ENCODE data around the gene ADARB1. TPM values are rescaled to one million over a fixed set of nuclear protein-coding genes. Genes with fewer than 3 reads are reported as not detected.

Gene ADARB1
- polyA plus RNA-seq, 3 donors: 0.40 to 2.6 (median 1.0) TPM

DNA sequence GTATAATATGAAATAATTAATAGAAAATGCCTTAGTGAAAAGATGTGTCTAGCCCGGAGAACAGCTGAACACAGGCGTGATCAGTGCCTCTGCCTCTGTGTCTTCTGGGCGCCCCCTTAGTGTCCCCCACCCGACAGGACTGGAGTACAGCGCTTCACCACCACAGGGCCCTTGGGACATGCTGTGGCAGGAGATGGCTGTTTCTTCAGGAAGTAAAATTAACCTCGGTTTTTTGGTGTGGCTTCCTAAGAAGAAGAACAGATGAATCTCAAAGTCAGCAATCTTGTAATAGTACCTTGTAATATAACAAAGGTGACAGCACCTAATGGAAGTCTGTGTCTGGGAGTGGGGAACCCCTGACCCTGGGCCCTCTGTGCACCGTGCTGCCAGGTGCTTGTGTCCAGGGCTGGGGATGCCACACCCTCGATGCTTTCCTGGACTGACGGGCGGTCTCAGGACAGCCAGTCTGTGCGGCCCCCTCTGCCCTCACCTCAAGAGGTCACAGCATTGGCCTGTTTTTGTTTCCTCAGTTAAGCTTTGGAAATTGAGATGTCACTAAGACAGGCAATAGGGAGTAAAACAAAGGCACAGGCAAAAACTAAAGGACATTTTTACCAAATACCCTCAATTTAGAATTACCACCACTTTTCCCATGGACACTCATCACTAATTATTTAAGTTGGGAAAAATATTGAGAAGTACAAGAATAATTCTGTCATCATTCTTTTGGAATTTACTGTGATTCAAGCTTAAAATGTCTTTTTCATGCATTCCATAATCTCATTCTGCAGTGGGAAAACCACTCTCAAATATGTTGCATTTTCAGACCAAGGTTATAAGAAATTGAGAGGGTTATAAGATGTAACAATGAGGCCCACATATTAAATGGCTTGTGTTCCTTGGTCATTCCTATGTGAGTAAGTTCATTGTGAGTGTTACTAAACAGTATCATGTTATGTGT is 79.3 kb downstream of the ADARB1 start:
- 26% methylated on average over 7 of the region's 11 CpGs for WGBS (ENCODE audit: insufficient coverage)
- Histone ChIP-seq H3K9me3 (replicated peaks in 1 of 2; ENCODE audit: control insufficient read depth in 1 of 2, insufficient read depth in 1 of 2, low read length in 2 of 2) (peaks cover 0 to 7% of the 10 kb centered on the region in 2 donors), H3K4me2 (replicated peaks; ENCODE audit: extremely low read depth, low read length, poor library complexity, severe bottlenecking) (no peak overlapping the region), H3K4me1 (ENCODE audit: control insufficient read depth in 1 of 2, insufficient read depth in 2 of 2, low read length in 2 of 2) (peaks cover 20 to 29% of the 10 kb centered on the region in 2 donors), H3K36me3 (replicated peaks in 1 of 2; ENCODE audit: control insufficient read depth in 1 of 2, insufficient read depth in 2 of 2, low read length in 2 of 2) (no peaks in the 10 kb centered on the region), H4K20me1 (ENCODE audit: insufficient read depth, low read length) (no peaks in the 10 kb centered on the region), H3K27ac (ENCODE audit: low read depth in 1 of 2, low read length in 2 of 2) (no peak overlapping the region), H3K79me2 (ENCODE audit: insufficient read depth, low read length) (no peaks in the 10 kb centered on the region), H3K27me3 (ENCODE audit: control insufficient read depth in 2 of 2, insufficient read depth in 2 of 2, low read length in 2 of 2) (no peaks in the 10 kb centered on the region), H3K9ac (ENCODE audit: insufficient read depth, low read length, poor library complexity, severe bottlenecking) (no peak overlapping the region), H2AFZ (ENCODE audit: insufficient read depth, low read depth, low read length, poor library complexity, severe bottlenecking) (peak overlapping the region; percentile 2), H3K4me3 (replicated peaks in 1 of 3; ENCODE audit: low read depth in 2 of 3, low read length in 3 of 3) (no peak overlapping the region)
- peak overlapping the region in 3 of 7 donors; percentile 25 to 80 (median 65) for H3K27ac Mint-ChIP-seq
- DNase-seq: no peak
- H3K27me3 Mint-ChIP-seq (ENCODE audit: low read depth in 3 of 3): peaks cover 1 to 3% (median 1%) of the 10 kb centered on the region in 3 donors
- H3K4me3 Mint-ChIP-seq: no peak overlapping the region
- H3K36me3 Mint-ChIP-seq: no peaks in the 10 kb centered on the region
- TF ChIP-seq, protein P1, sequence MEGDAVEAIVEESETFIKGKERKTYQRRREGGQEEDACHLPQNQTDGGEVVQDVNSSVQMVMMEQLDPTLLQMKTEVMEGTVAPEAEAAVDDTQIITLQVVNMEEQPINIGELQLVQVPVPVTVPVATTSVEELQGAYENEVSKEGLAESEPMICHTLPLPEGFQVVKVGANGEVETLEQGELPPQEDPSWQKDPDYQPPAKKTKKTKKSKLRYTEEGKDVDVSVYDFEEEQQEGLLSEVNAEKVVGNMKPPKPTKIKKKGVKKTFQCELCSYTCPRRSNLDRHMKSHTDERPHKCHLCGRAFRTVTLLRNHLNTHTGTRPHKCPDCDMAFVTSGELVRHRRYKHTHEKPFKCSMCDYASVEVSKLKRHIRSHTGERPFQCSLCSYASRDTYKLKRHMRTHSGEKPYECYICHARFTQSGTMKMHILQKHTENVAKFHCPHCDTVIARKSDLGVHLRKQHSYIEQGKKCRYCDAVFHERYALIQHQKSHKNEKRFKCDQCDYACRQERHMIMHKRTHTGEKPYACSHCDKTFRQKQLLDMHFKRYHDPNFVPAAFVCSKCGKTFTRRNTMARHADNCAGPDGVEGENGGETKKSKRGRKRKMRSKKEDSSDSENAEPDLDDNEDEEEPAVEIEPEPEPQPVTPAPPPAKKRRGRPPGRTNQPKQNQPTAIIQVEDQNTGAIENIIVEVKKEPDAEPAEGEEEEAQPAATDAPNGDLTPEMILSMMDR (IDR thresholded peaks at IDR 0.05): no peak
- intact Hi-C loops (cut with micrococcal nuclease): no loop called here
- peaks cover 30% of the 10 kb centered on the region for H3K4me1 Mint-ChIP-seq
- peaks cover 0 to 12% (median 6%) of the 10 kb centered on the region in 7 donors for H3K9me3 Mint-ChIP-seq

DNA sequence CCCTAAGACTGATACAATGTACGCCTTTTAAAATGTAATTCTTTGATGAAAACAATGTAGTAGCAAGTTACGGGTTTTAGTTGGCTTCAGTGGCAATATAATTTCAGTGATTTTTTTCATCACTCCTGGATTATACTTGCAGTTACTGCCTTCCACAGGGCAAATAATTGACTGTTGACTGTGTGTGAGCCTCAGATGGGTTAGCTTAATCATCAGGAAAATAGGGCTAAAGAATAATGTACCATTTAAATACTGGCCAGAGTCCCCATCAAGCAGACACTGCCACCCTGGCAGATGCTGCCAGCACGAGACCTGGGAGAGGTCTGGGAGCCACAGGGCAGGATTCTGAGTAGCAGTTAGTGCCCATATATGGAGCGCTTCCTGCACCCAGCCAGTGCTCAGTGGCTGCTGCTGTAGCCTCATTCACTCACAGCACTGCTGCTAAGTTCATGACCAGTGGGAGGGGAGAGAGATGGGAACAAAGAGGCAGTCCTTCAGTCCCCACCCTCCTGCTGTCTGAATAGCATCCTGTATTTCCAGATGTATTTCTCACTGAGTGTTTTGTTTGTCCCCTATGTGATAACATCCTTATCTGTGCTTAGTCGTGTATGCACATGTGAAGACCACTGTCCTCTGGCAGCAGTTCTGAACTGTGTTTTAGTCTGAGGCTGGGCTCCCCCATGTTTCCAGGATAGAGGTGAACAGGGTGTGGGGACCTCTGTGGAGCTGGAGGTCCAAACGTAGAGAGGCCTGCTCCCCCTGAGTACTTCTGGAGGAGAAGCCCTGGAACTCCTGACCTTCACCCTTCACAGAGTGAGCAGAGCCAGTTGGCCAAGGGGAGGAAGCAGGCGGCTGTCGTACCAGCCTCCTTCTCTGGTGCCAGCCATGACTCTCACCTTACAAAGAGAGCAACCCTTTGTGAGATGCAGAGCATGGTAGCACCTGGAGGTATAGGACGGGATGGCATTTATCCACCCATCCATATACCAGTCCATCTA is 80.4 kb downstream of the ADARB1 start:
- H3K4me1 Mint-ChIP-seq: peaks cover 33% of the 10 kb centered on the region
- H3K36me3 ChIP-seq (replicated peaks in 1 of 2; ENCODE audit: control insufficient read depth in 1 of 2, insufficient read depth in 2 of 2, low read length in 2 of 2): no peaks in the 10 kb centered on the region
- H3K36me3 Mint-ChIP-seq: no peaks in the 10 kb centered on the region
- H3K9ac ChIP-seq (ENCODE audit: insufficient read depth, low read length, poor library complexity, severe bottlenecking): no peak overlapping the region
- H3K79me2 ChIP-seq (ENCODE audit: insufficient read depth, low read length): no peaks in the 10 kb centered on the region
- H3K9me3 Mint-ChIP-seq: peaks cover 0 to 15% (median 11%) of the 10 kb centered on the region in 7 donors
- peaks cover 0 to 12% of the 10 kb centered on the region in 2 donors for H3K9me3 ChIP-seq (replicated peaks in 1 of 2; ENCODE audit: control insufficient read depth in 1 of 2, insufficient read depth in 1 of 2, low read length in 2 of 2)
- H3K4me3 Mint-ChIP-seq: no peak overlapping the region
- peak overlapping the region in 1 of 7 donors; percentile 46 for H3K27ac Mint-ChIP-seq
- 89% methylated on average over 5 of the region's 9 CpGs for WGBS (ENCODE audit: insufficient coverage)
- no peak for DNase-seq
- TF ChIP-seq, protein P1 (IDR thresholded peaks at IDR 0.05): no peak
- no peaks in the 10 kb centered on the region for H4K20me1 ChIP-seq (ENCODE audit: insufficient read depth, low read length)
- no peak overlapping the region for H3K4me2 ChIP-seq (replicated peaks; ENCODE audit: extremely low read depth, low read length, poor library complexity, severe bottlenecking)
- no peaks in the 10 kb centered on the region for H3K27me3 Mint-ChIP-seq (ENCODE audit: low read depth in 3 of 3)
- H3K27me3 ChIP-seq (ENCODE audit: control insufficient read depth in 2 of 2, insufficient read depth in 2 of 2, low read length in 2 of 2): no peaks in the 10 kb centered on the region
- peaks cover 20 to 29% of the 10 kb centered on the region in 2 donors for H3K4me1 ChIP-seq (ENCODE audit: control insufficient read depth in 1 of 2, insufficient read depth in 2 of 2, low read length in 2 of 2)
- H3K4me3 ChIP-seq (replicated peaks in 1 of 3; ENCODE audit: low read depth in 2 of 3, low read length in 3 of 3): no peak overlapping the region
- no peak overlapping the region for H3K27ac ChIP-seq (ENCODE audit: low read depth in 1 of 2, low read length in 2 of 2)
- H2AFZ ChIP-seq (ENCODE audit: insufficient read depth, low read depth, low read length, poor library complexity, severe bottlenecking): no peak overlapping the region
- intact Hi-C loops (cut with micrococcal nuclease): no loop called here

Data from CD14-positive monocyte (primary cell).